ENCODE data around the gene STRN3.

Gene STRN3

GRCh38 chr14:30869551-30870155, 156.5 kb downstream of the STRN3 start:
- no peak for DNase-seq

- DNase-seq = no peak
Observed at GRCh38 chr14:30868736-30869135, 157.4 kb downstream of the STRN3 start.

- no peak for DNase-seq
Observed at GRCh38 chr14:30864934-30865333, 161.2 kb downstream of the STRN3 start.

GRCh38 chr14:30861200-30861599, 165.0 kb downstream of the STRN3 start:
- DNase-seq = no peak

GRCh38 chr14:30855345-30856037, 170.7 kb downstream of the STRN3 start:
- no peak for DNase-seq

- DNase-seq = no peak
Observed at GRCh38 chr14:30854492-30854891, 171.7 kb downstream of the STRN3 start.

- no peak for DNase-seq
Observed at GRCh38 chr14:30853946-30854345, 172.2 kb downstream of the STRN3 start.

- DNase-seq = no peak
Observed at GRCh38 chr14:30849983-30850382, 176.2 kb downstream of the STRN3 start.

- no peak for DNase-seq
Observed at GRCh38 chr14:30849354-30849753, 176.8 kb downstream of the STRN3 start.

- no peak for DNase-seq
Observed at GRCh38 chr14:30848449-30849240, 177.5 kb downstream of the STRN3 start.

All from central memory CD4-positive, alpha-beta T cell (primary cell).